Measurements from ENCODE around the gene VAV1.

The VAV1 gene

DNA sequence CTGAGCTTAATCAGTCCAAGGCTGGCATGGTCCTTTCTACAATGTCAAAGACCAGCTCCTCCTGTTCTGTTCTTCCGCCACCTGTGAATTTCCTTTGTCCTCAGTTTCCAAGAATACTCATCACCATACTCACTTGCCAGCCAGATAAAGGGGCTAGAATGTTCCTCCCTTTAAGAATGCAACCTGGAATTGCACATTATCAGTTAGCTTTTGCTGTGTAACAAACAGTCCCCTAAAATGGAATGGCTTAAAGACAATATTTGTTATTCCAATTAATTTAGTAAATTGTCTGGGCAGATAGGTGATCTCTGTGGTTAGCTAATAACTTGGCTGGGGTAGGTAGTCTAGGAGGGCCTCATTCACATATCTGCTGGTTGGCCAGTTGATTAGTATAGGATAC lies 36.0 kb downstream of the VAV1 start:
- no peaks in the 10 kb centered on the region for H3K4me1 ChIP-seq (ENCODE audit: control insufficient read depth in 5 of 5, insufficient read depth in 5 of 5, low read length in 5 of 5)
- no peak overlapping the region for H3K9ac ChIP-seq (ENCODE audit: low read length in 5 of 5)
- H3K27ac ChIP-seq (ENCODE audit: low read depth, low read length) = no peak overlapping the region
- no peaks in the 10 kb centered on the region for H3K36me3 ChIP-seq (ENCODE audit: control insufficient read depth in 5 of 5, insufficient read depth in 5 of 5, low read length in 5 of 5)
- no peak overlapping the region for H3K4me3 ChIP-seq (ENCODE audit: low read depth in 1 of 5, low read length in 5 of 5)
- H3K9me3 ChIP-seq (ENCODE audit: control insufficient read depth in 5 of 5, low read length in 5 of 5) = peaks cover 0 to 12% (median 6%) of the 10 kb centered on the region in 5 donors
- peaks cover 0 to 7% (median 0%) of the 10 kb centered on the region in 5 donors for H3K27me3 ChIP-seq (ENCODE audit: control insufficient read depth in 5 of 5, insufficient read depth in 4 of 5, low read length in 5 of 5)

DNA sequence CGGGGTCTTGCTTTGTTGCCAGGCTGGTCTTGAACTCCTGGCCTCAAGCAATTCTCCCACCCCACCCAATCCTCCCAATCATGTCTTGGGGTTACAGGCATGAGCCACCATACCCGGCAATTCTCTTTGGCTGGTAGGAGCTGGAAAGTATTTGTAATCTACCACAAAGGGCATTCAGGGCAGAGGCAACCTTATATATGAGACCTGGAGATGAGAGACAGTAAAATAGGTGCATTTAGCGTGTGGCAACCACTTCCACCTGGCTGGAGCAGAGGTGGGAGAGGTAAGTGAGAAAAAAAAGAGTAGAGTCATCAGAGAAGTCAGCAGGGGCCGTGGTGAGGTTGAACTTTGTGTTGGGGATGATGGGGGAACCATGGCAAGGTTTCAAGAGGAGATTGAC lies 36.8 kb downstream of the VAV1 start:
- no peaks in the 10 kb centered on the region for H3K36me3 ChIP-seq (ENCODE audit: control insufficient read depth in 5 of 5, insufficient read depth in 5 of 5, low read length in 5 of 5)
- H3K27ac ChIP-seq (ENCODE audit: low read depth, low read length) = no peak overlapping the region
- H3K9me3 ChIP-seq (ENCODE audit: control insufficient read depth in 5 of 5, low read length in 5 of 5) = peaks cover 0 to 12% (median 6%) of the 10 kb centered on the region in 5 donors
- no peak overlapping the region for H3K9ac ChIP-seq (ENCODE audit: low read length in 5 of 5)
- H3K4me1 ChIP-seq (ENCODE audit: control insufficient read depth in 5 of 5, insufficient read depth in 5 of 5, low read length in 5 of 5) = no peaks in the 10 kb centered on the region
- peaks cover 0 to 7% (median 0%) of the 10 kb centered on the region in 5 donors for H3K27me3 ChIP-seq (ENCODE audit: control insufficient read depth in 5 of 5, insufficient read depth in 4 of 5, low read length in 5 of 5)
- H3K4me3 ChIP-seq (ENCODE audit: low read depth in 1 of 5, low read length in 5 of 5) = no peak overlapping the region

DNA sequence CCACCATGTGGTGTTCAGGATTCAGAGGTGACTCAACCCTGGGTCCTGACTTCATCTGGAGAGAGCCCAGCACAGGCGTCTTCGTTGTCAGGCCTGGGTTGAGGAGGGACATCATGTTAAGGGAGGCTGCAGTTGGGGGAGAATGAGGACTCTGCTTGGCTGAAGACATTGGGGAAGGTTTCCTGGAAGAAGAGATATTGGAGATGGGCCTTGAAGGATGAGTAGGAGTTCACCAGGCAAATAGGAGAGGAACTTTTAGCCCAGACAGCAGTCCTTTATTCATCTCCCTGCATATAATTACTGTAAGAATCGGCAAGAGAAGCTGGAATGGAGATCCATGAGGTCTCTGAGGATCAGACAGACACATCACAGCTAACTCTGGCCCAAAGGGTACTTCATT lies 38.9 kb downstream of the VAV1 start:
- Histone ChIP-seq H3K4me1 (ENCODE audit: control insufficient read depth in 5 of 5, insufficient read depth in 5 of 5, low read length in 5 of 5) (no peaks in the 10 kb centered on the region), H3K36me3 (ENCODE audit: control insufficient read depth in 5 of 5, insufficient read depth in 5 of 5, low read length in 5 of 5) (no peaks in the 10 kb centered on the region), H3K9ac (ENCODE audit: low read length in 5 of 5) (no peak overlapping the region), H3K27me3 (ENCODE audit: control insufficient read depth in 5 of 5, insufficient read depth in 4 of 5, low read length in 5 of 5) (peaks cover 0 to 7% (median 0%) of the 10 kb centered on the region in 5 donors), H3K9me3 (ENCODE audit: control insufficient read depth in 5 of 5, low read length in 5 of 5) (peaks cover 0 to 12% (median 6%) of the 10 kb centered on the region in 5 donors), H3K27ac (ENCODE audit: low read depth, low read length) (no peak overlapping the region), H3K4me3 (ENCODE audit: low read depth in 1 of 5, low read length in 5 of 5) (no peak overlapping the region)

DNA sequence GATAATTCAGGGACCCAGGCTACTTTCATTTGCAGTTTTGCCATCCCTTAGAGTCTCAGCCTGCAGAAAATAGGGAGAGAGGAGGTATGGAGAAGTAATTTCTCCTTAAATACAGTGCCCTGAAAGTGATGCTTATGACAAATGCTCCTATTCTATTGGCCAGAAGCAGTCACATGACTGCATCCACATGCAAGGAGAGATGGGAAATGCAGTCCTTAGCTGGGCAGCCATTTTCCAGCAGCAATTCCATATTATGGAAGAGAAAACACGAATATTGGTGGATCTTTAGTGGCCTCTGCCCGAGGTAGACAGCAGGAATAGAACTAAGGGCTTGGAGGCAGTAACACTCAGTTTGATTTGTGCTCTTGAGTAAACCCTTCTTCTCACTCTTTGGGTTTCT lies 39.4 kb downstream of the VAV1 start:
- no peaks in the 10 kb centered on the region for H3K4me1 ChIP-seq (ENCODE audit: control insufficient read depth in 5 of 5, insufficient read depth in 5 of 5, low read length in 5 of 5)

DNA sequence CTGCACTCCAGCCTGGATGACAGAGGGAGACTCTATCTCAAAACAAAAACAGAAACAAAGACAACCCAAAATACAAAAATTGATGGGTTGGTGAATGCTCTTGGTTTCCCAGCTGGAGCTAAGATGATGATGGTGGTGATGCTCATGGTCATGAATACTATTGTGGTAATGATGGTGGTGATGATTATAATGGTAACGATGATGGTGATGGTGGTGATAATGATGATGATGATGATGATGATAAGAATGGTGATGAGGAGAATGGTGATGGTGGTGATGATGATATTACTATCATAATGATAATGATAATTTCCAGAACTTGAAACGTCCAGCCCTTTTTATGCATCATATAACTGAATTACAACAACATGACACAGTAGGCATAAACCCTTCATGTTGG lies 40.1 kb downstream of the VAV1 start:
- Histone ChIP-seq H3K9ac (ENCODE audit: low read length in 5 of 5) (no peak overlapping the region), H3K27ac (ENCODE audit: low read depth, low read length) (no peak overlapping the region), H3K4me3 (ENCODE audit: low read depth in 1 of 5, low read length in 5 of 5) (no peak overlapping the region), H3K27me3 (ENCODE audit: control insufficient read depth in 5 of 5, insufficient read depth in 4 of 5, low read length in 5 of 5) (peaks cover 0 to 7% (median 0%) of the 10 kb centered on the region in 5 donors), H3K36me3 (ENCODE audit: control insufficient read depth in 5 of 5, insufficient read depth in 5 of 5, low read length in 5 of 5) (no peaks in the 10 kb centered on the region), H3K4me1 (ENCODE audit: control insufficient read depth in 5 of 5, insufficient read depth in 5 of 5, low read length in 5 of 5) (no peaks in the 10 kb centered on the region), H3K9me3 (ENCODE audit: control insufficient read depth in 5 of 5, low read length in 5 of 5) (peaks cover 0 to 12% (median 6%) of the 10 kb centered on the region in 5 donors)

More for the DNA sequence above, 39.4 kb downstream of the VAV1 start:
- H3K9ac ChIP-seq (ENCODE audit: low read length in 5 of 5) = no peak overlapping the region
- peaks cover 0 to 7% (median 0%) of the 10 kb centered on the region in 5 donors for H3K27me3 ChIP-seq (ENCODE audit: control insufficient read depth in 5 of 5, insufficient read depth in 4 of 5, low read length in 5 of 5)
- no peaks in the 10 kb centered on the region for H3K36me3 ChIP-seq (ENCODE audit: control insufficient read depth in 5 of 5, insufficient read depth in 5 of 5, low read length in 5 of 5)
- H3K9me3 ChIP-seq (ENCODE audit: control insufficient read depth in 5 of 5, low read length in 5 of 5) = peaks cover 0 to 12% (median 6%) of the 10 kb centered on the region in 5 donors
- H3K27ac ChIP-seq (ENCODE audit: low read depth, low read length) = no peak overlapping the region
- no peak overlapping the region for H3K4me3 ChIP-seq (ENCODE audit: low read depth in 1 of 5, low read length in 5 of 5)

DNA sequence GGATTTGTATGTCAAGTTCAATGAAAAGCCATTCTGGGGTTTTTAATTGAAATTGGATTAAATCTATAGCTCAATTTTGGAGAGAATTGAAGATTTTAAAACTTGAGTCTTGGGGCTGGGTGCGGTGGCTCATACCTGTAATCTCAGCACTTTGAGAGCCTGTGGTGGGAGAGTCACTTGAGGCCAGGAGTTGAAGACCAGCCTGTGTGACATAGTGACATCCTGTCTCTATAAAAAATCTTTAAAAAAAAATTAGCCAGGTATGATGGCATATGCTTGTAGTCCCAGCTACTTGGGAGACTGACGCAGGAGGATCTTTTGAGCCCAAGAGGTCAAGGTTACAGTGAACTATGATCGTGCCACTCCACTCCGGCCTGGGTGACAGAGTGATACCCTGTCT lies 41.2 kb downstream of the VAV1 start:
- no peak overlapping the region for H3K27ac ChIP-seq (ENCODE audit: low read depth, low read length)

DNA sequence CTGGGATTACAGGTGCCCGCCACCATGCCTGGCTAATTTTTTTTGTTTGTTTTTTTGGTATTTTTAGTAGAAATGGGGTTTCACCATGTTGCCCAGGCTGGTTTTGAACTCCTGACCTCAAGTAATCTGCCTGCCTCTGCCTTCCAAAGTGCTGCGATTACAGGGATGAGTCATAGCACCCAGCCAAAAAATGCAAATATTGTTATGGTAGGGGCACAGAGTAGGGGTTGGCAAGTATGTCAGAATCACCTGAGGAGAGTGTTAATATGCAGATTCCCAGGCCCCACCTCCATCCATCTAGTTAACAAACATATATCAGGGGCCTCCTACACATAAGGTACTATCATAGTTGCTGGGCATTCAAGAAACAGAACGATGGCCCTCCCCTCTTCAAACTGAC lies 44.7 kb downstream of the VAV1 start:
- H3K27me3 ChIP-seq (ENCODE audit: control insufficient read depth in 5 of 5, insufficient read depth in 4 of 5, low read length in 5 of 5) = no peaks in the 10 kb centered on the region
- H3K9ac ChIP-seq (ENCODE audit: low read length in 5 of 5) = no peak overlapping the region
- H3K9me3 ChIP-seq (ENCODE audit: control insufficient read depth in 5 of 5, low read length in 5 of 5) = peaks cover 0 to 23% (median 15%) of the 10 kb centered on the region in 5 donors
- no peak overlapping the region for H3K4me3 ChIP-seq (ENCODE audit: low read depth in 1 of 5, low read length in 5 of 5)
- H3K36me3 ChIP-seq (ENCODE audit: control insufficient read depth in 5 of 5, insufficient read depth in 5 of 5, low read length in 5 of 5) = peaks cover 0 to 12% (median 0%) of the 10 kb centered on the region in 5 donors
- H3K27ac ChIP-seq (ENCODE audit: low read depth, low read length) = no peak overlapping the region
- H3K4me1 ChIP-seq (ENCODE audit: control insufficient read depth in 5 of 5, insufficient read depth in 5 of 5, low read length in 5 of 5) = no peaks in the 10 kb centered on the region

More for the DNA sequence above, 41.2 kb downstream of the VAV1 start:
- Histone ChIP-seq H3K4me3 (ENCODE audit: low read depth in 1 of 5, low read length in 5 of 5) (no peak overlapping the region), H3K9ac (ENCODE audit: low read length in 5 of 5) (no peak overlapping the region), H3K4me1 (ENCODE audit: control insufficient read depth in 5 of 5, insufficient read depth in 5 of 5, low read length in 5 of 5) (no peaks in the 10 kb centered on the region), H3K36me3 (ENCODE audit: control insufficient read depth in 5 of 5, insufficient read depth in 5 of 5, low read length in 5 of 5) (no peaks in the 10 kb centered on the region), H3K9me3 (ENCODE audit: control insufficient read depth in 5 of 5, low read length in 5 of 5) (peaks cover 0 to 7% (median 2%) of the 10 kb centered on the region in 5 donors), H3K27me3 (ENCODE audit: control insufficient read depth in 5 of 5, insufficient read depth in 4 of 5, low read length in 5 of 5) (peaks cover 0 to 7% (median 0%) of the 10 kb centered on the region in 5 donors)

DNA sequence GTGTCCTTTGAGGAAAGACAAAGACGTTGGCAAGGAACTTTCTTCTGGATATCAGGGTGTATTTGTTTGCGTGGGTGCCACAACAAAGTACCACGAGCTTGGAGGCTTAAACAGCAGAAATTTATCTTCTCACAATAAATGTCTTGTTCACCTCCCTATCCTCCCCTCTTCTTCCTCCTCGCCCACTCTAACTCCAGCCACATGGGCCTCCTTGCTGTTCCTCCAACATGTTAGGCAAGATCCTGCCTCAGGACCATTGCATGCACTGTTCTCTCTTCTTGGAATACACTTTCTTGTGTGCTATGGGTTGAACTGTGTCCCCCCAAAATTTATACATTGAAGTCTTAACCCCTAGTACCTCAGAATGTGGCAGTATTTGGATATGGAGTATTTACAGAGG lies 45.7 kb downstream of the VAV1 start:
- Histone ChIP-seq H3K27ac (ENCODE audit: low read depth, low read length) (no peak overlapping the region), H3K4me1 (ENCODE audit: control insufficient read depth in 5 of 5, insufficient read depth in 5 of 5, low read length in 5 of 5) (no peaks in the 10 kb centered on the region), H3K36me3 (ENCODE audit: control insufficient read depth in 5 of 5, insufficient read depth in 5 of 5, low read length in 5 of 5) (peaks cover 0 to 12% (median 0%) of the 10 kb centered on the region in 5 donors), H3K9me3 (ENCODE audit: control insufficient read depth in 5 of 5, low read length in 5 of 5) (peaks cover 0 to 19% (median 15%) of the 10 kb centered on the region in 5 donors), H3K27me3 (ENCODE audit: control insufficient read depth in 5 of 5, insufficient read depth in 4 of 5, low read length in 5 of 5) (no peaks in the 10 kb centered on the region), H3K4me3 (ENCODE audit: low read depth in 1 of 5, low read length in 5 of 5) (no peak overlapping the region), H3K9ac (ENCODE audit: low read length in 5 of 5) (no peak overlapping the region)

DNA sequence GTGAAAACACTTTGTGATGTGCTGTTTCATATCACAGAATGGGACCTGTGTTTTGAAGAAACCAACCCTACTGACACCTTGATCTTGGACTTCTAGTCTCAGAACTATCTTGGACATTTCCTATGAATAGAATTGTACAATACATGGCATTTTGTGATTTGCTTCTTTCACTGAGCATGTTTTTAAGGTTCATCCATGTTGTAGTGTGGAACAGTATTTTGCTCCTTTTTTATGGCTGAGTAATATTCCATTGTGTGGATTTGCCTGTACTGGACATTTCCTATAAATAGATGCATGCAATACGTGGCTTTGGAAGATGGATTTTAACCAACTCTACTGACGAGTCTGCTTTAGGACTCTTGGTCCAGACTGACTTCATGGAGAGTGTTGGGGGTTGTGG lies 46.8 kb downstream of the VAV1 start:
- H3K36me3 ChIP-seq (ENCODE audit: control insufficient read depth in 5 of 5, insufficient read depth in 5 of 5, low read length in 5 of 5) = peaks cover 0 to 12% (median 0%) of the 10 kb centered on the region in 5 donors
- no peaks in the 10 kb centered on the region for H3K4me1 ChIP-seq (ENCODE audit: control insufficient read depth in 5 of 5, insufficient read depth in 5 of 5, low read length in 5 of 5)

DNA sequence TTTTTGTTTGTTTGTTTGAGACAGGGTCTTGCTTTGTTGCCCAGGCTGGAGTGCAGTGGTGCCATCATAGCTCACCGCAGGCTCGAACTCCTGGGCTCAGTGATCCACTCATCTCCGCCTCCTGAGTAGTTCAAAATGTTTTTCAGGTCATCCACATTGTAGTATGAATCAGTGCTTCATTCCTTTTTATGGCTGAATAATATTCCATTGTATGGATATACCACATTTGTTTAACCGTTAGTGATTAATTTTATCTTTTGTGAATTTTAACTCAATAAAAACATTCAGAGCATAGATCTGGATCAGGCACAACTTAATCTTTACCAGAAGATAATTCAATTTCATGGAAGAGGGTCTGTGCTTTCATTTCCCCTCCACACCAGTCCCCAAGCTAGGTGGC lies 47.7 kb downstream of the VAV1 start:
- Histone ChIP-seq H3K27ac (ENCODE audit: low read depth, low read length) (no peak overlapping the region), H3K9ac (ENCODE audit: low read length in 5 of 5) (no peak overlapping the region), H3K27me3 (ENCODE audit: control insufficient read depth in 5 of 5, insufficient read depth in 4 of 5, low read length in 5 of 5) (no peaks in the 10 kb centered on the region), H3K36me3 (ENCODE audit: control insufficient read depth in 5 of 5, insufficient read depth in 5 of 5, low read length in 5 of 5) (peaks cover 0 to 20% (median 0%) of the 10 kb centered on the region in 5 donors), H3K4me1 (ENCODE audit: control insufficient read depth in 5 of 5, insufficient read depth in 5 of 5, low read length in 5 of 5) (no peaks in the 10 kb centered on the region), H3K4me3 (ENCODE audit: low read depth in 1 of 5, low read length in 5 of 5) (no peak overlapping the region), H3K9me3 (ENCODE audit: control insufficient read depth in 5 of 5, low read length in 5 of 5) (peaks cover 0 to 19% (median 15%) of the 10 kb centered on the region in 5 donors)

More for the DNA sequence above, 46.8 kb downstream of the VAV1 start:
- no peak overlapping the region for H3K27ac ChIP-seq (ENCODE audit: low read depth, low read length)
- H3K4me3 ChIP-seq (ENCODE audit: low read depth in 1 of 5, low read length in 5 of 5) = no peak overlapping the region
- peaks cover 0 to 19% (median 15%) of the 10 kb centered on the region in 5 donors for H3K9me3 ChIP-seq (ENCODE audit: control insufficient read depth in 5 of 5, low read length in 5 of 5)
- no peak overlapping the region for H3K9ac ChIP-seq (ENCODE audit: low read length in 5 of 5)
- no peaks in the 10 kb centered on the region for H3K27me3 ChIP-seq (ENCODE audit: control insufficient read depth in 5 of 5, insufficient read depth in 4 of 5, low read length in 5 of 5)

Data from subcutaneous abdominal adipose tissue (tissue), 5 donors.